Suprapubic skin (tissue), 4 donors: ENCODE data around the gene YKT6.

Experiments used
- POLR2A ChIP-seq, 2 donors: fragments of 450-650 bp; IDR thresholded peaks; one replicate each; pipeline ENCODE4 v1.6.1; 2017; ENCODE audit warnings: antibody characterized with exemption in 2 of 2, mild to moderate bottlenecking in 2 of 2, moderate library complexity in 2 of 2
- POLR2AphosphoS5 ChIP-seq, 3 donors: sonication (generic); formaldehyde crosslinking; IDR thresholded peaks; one replicate each; pipeline ENCODE4 v1.6.1; 2017; ENCODE audit warnings: antibody characterized with exemption in 3 of 3
- TF ChIP-seq, protein P1 (sequence below), 2 donors: fragments of 200-600 bp in 1 of 2; fragments of 450-650 bp in 1 of 2; sonication (generic) in 1 of 2; IDR thresholded peaks; one replicate each; pipeline ENCODE4 v1.5.1; 2016 to 2019; ENCODE audit warnings: antibody characterized with exemption in 2 of 2, mild to moderate bottlenecking in 1 of 2, moderate library complexity in 1 of 2

DNA sequence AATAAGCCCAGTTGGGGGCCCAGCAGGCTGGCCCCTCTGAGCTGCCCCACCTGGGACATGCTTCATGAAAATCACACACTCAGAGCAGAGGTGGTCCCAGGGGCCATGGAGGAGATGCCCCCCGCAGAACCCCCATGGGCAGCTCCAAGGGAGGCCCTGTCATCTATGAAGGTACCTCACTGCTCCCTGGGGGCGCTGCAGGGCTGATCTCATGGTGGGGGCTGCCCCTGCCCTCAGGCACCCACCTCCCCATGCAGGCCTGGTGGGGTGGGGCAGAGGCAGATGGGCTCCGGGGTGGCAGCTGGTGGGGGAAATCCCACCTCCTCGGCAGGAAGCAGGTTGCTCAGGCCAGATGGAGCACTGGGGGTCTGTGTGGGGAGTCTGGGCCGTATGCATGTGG is 60.5 kb downstream of the YKT6 start:
- TF ChIP-seq, protein P1, sequence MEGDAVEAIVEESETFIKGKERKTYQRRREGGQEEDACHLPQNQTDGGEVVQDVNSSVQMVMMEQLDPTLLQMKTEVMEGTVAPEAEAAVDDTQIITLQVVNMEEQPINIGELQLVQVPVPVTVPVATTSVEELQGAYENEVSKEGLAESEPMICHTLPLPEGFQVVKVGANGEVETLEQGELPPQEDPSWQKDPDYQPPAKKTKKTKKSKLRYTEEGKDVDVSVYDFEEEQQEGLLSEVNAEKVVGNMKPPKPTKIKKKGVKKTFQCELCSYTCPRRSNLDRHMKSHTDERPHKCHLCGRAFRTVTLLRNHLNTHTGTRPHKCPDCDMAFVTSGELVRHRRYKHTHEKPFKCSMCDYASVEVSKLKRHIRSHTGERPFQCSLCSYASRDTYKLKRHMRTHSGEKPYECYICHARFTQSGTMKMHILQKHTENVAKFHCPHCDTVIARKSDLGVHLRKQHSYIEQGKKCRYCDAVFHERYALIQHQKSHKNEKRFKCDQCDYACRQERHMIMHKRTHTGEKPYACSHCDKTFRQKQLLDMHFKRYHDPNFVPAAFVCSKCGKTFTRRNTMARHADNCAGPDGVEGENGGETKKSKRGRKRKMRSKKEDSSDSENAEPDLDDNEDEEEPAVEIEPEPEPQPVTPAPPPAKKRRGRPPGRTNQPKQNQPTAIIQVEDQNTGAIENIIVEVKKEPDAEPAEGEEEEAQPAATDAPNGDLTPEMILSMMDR (IDR thresholded peaks at IDR 0.05), result no peak
- TF ChIP-seq POLR2AphosphoS5 (IDR thresholded peaks at IDR 0.05) (no peak), POLR2A (IDR thresholded peaks at IDR 0.05) (no peak)
